MG63 (cell line): ENCODE data around the gene NRCAM. TPM values are rescaled to one million over a fixed set of nuclear protein-coding genes. Genes with fewer than 3 reads are reported as not detected.
"Not testable (repeated sequence)": the region's sequence is repeated elsewhere in the genome, so short reads cannot be mapped to it uniquely, and the experiment has no call there.

Experiments used
- DNase-seq: peaks from one replicate; pipeline ENCODE4 v3.0.0-alpha.2; 2020
- H3K27me3 ChIP-seq: fragments of 250-450 bp; sonication (Bioruptor Pico); 2 replicates; pipeline ENCODE4 v1.5.1; 2020; ENCODE audit warnings: mild to moderate bottlenecking, moderate library complexity
- H3K36me3 ChIP-seq: fragments of 250-450 bp; sonication (Bioruptor Pico); 2 replicates; pipeline ENCODE4 v1.5.1; 2020; ENCODE audit warnings: mild to moderate bottlenecking, moderate library complexity
- H3K4me3 ChIP-seq: fragments of 250-450 bp; sonication (Bioruptor Pico); 2 replicates; pipeline ENCODE4 v1.5.1; 2020; ENCODE audit warnings: mild to moderate bottlenecking, moderate library complexity
- H3K9me3 ChIP-seq: fragments of 250-450 bp; sonication (Bioruptor Pico); 2 replicates; pipeline ENCODE4 v1.5.1; 2020; ENCODE audit warnings: mild to moderate bottlenecking, moderate library complexity
- total RNA-seq: library from RNA; depleted of rRNA; stranded (reverse); fragments of >200 nt; shearing (Covaris generic); gene quantifications from 2 replicates; pipeline ENCODE4 v1.2.3, GENCODE V29; 2014; ENCODE audit warnings: low replicate concordance

NRCAM gene
- total RNA-seq, 1 experiment from 2014 or later = 0.79 TPM

DNA sequence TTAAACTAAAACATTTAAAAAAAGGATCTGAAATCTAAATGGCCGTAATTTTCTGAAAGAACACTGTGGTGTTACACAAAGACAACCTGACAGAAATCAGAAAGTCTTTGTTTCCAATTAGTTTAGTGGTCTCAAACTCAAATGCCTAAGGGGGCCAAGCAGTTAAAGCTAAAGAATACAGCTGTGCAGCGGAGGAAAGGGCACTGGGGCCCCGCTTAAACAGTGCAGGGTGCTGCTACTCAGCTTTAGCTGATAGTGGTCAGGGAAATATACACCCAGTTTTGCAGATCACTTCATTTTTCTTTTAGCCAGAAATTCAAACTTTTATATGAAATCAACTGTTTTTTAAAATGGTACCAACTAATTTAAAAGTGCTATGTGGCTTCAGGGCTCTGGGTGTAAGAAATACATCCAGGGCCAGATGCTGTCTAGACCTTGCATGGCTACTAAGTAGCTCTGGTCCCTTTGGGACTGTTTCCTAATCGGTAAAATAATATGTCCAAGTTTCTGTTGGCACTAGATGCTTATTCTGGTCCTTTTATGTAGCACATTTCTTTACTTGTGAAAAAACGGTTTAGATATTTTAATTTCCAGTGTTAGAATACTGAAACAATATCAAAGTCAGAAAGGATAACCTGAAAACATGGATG is 164.3 kb downstream of the NRCAM start:
- Histone ChIP-seq H3K4me3 (no peak overlapping the region), H3K36me3 (no peaks in the 10 kb centered on the region), H3K9me3 (no peaks in the 10 kb centered on the region), H3K27me3 (no peaks in the 10 kb centered on the region)
- no peak for DNase-seq

DNA sequence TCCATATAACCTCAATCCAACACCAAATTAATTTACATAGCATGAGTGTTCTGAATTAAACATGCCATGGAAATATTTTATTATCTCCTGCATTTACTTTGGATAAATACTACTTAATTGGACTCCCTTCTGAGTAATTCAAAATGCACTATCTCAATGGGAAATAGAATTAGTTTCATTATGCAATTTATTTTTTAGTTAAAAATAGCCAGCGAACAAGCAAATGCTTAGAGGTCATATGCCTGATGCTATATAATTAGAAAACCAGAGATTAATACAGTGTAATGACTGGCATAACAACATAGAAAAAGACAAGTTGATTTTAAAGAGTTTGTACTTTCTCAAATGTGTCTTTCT is 165.1 kb downstream of the NRCAM start:
- H3K9me3 ChIP-seq = no peaks in the 10 kb centered on the region
- H3K36me3 ChIP-seq = no peaks in the 10 kb centered on the region
- no peak for DNase-seq
- no peaks in the 10 kb centered on the region for H3K27me3 ChIP-seq
- no peak overlapping the region for H3K4me3 ChIP-seq

DNA sequence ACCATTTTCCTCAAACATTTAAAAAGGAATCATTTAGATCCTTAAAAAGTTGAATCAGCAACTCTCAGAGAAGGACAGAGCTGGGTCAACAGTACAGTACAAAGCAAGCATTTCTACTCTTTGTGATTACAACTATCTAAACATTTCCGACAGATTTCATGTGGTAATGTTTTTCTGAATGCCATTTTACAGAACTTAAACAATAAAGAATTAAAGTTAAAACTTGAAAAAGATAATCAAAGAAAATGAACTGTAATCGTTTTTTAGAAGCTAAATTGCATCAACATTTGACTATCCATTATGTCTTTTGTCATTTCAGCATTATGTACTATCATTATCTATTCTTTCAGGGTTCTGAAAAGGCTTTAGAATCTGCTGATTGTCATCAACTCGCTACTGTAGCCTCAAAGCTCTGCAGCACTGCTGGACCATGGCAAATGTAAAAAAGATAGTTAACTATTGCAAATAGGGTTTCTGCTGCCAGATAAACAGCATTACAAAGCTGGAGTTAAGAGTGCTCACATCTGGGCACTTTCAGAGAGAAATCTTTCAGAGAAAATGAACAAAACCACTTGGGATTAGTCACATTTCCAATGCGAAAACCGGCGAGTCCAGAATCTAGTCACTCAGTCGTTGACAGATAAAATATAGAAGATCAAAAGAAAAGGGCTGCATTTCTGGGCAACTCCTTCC is 165.6 kb downstream of the NRCAM start:
- no peak for DNase-seq
- H3K36me3 ChIP-seq = no peaks in the 10 kb centered on the region
- no peaks in the 10 kb centered on the region for H3K9me3 ChIP-seq
- H3K27me3 ChIP-seq = no peaks in the 10 kb centered on the region
- H3K4me3 ChIP-seq = no peak overlapping the region

DNA sequence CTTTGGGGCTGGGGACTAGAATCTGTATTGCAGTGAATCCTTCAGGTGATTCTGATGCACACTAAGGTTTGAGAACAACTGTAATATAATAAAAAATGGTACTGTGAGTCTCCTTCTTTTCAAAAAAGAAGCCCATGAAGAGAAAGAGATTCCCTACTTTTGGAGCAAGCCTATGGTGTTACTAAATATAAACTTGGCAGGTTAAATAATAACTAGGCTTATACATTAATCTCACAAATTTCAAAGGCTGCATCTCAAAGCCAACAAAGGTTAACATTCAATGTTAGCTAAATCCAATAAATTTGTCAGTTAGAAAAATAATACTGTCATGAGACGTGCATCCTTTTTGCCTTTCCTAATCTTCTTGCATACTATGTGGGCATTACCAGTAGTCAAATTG is 166.4 kb downstream of the NRCAM start:
- Histone ChIP-seq H3K9me3 (no peaks in the 10 kb centered on the region), H3K36me3 (no peaks in the 10 kb centered on the region), H3K4me3 (no peak overlapping the region), H3K27me3 (no peaks in the 10 kb centered on the region)
- DNase-seq = no peak

DNA sequence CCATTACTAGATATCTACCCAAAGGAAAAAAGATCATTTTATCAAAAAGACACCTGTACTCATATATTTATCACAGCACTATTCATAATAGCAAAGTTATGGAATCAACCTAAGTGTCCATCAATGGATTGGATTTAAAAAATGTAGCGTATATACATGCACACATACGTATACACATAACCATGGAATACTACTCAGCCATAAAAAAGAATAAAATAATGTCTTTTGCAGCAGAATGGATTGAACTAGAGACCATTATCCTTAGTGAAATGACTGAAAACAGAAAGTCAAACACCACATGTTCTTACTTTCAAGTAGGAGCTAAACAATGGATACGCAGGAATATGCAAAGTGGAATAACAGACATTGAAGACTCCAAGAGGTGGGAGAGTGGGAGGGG is 168.4 kb downstream of the NRCAM start:
- Histone ChIP-seq H3K27me3 (no peaks in the 10 kb centered on the region), H3K9me3 (no peaks in the 10 kb centered on the region), H3K4me3 (no peak overlapping the region), H3K36me3 (no peaks in the 10 kb centered on the region)
- no peak for DNase-seq

DNA sequence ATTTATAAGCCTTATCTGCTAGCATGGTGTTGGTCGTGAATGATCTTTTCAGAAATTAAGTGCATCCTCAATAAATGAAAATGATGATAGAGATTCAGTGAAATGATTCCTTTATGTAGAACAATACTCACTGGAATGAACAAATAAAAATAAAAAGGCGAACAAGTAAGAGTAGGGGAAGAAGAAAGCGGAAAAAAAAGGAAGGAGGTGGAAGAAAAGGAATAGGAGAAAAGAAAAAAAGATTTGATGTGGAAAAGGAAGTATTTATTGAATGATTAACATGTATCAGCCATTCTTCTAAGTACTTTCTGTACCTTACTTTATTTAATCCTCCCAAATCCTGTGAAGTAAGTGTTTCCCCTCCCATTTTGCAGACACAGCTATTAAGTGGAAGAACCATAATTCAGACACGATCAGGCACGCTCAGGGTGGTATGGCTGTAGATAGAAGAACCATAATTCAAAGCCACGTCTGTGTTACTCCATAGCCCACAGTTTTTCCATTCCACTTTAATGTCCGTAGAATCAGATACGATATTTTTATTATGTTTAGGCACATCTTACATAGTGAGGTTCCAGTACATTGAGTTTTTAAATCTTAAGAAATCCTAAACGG is 169.8 kb downstream of the NRCAM start:
- no peaks in the 10 kb centered on the region for H3K36me3 ChIP-seq
- H3K9me3 ChIP-seq = no peaks in the 10 kb centered on the region
- H3K4me3 ChIP-seq = no peak overlapping the region
- no peak for DNase-seq
- H3K27me3 ChIP-seq = no peaks in the 10 kb centered on the region

DNA sequence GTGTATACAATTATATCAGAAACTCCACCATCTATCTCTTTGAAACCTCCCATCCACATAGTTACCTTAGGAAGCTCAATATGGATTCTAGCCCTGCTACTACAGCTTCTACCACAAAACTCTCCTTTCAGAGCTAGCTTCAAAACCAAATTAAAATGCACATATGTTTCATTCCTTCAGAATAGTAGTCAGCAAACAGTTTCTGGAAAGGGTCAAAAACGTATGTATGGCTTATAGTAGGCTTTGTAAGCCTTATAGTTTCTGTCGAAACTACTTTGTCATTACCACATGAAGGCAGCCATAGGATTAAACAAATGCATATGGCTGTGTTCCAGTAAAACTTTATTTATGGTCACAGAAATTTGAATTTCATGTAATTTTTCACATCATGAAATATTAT is 170.5 kb downstream of the NRCAM start:
- no peaks in the 10 kb centered on the region for H3K9me3 ChIP-seq
- no peaks in the 10 kb centered on the region for H3K36me3 ChIP-seq
- H3K27me3 ChIP-seq = no peaks in the 10 kb centered on the region
- H3K4me3 ChIP-seq = no peak overlapping the region
- no peak for DNase-seq

DNA sequence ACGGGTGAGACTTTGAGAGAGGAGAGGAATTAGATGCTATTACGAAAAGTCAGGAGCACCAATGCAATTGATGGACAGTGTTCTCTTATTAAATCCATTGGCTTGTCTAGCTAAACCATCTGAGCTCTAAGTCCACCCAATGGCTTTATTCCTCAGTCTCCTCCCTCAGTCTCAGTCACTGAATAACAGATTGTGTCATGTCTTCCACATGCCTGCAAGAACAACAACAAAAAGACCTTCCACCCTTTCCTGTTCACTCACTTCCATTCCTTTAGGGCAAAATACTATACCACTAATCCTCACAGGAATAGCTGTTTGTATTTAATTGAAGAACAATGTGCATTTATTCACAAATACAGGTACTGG is 171.2 kb downstream of the NRCAM start:
- H3K27me3 ChIP-seq = no peaks in the 10 kb centered on the region
- H3K36me3 ChIP-seq = no peaks in the 10 kb centered on the region
- no peak for DNase-seq
- H3K9me3 ChIP-seq = no peaks in the 10 kb centered on the region
- H3K4me3 ChIP-seq = no peak overlapping the region

DNA sequence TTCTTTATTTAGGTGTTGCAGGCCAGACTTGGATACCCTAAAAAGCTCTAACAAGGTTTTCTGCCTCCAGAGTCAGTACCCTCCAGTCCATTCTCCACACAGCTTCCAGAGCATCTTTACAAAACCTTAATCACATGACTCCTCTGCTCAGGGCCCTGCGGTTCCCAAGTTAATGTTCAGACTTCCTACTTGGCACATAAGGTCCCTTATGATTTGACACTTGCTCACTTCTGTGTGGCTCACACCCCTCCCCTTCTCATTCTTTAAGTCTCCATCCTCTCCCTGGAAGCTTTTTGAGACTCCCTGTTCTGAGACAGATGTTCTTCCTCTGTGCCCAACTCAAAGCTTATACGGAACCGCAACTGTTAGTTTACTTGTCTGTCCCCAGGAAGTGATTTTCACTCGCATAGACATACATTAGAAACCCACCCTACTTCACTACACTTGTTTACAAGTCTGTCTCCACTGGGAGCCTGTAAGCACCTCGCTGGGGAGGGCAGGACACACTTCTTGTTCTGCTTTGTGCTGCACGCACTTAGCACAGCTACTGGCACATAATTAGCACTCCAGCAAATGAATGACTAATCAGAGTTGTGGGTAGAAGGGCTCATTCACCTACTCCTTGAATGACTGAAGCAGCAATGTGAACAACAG is 171.8 kb downstream of the NRCAM start:
- Histone ChIP-seq H3K4me3 (no peak overlapping the region), H3K36me3 (no peaks in the 10 kb centered on the region), H3K9me3 (no peaks in the 10 kb centered on the region), H3K27me3 (no peaks in the 10 kb centered on the region)
- DNase-seq = no peak

DNA sequence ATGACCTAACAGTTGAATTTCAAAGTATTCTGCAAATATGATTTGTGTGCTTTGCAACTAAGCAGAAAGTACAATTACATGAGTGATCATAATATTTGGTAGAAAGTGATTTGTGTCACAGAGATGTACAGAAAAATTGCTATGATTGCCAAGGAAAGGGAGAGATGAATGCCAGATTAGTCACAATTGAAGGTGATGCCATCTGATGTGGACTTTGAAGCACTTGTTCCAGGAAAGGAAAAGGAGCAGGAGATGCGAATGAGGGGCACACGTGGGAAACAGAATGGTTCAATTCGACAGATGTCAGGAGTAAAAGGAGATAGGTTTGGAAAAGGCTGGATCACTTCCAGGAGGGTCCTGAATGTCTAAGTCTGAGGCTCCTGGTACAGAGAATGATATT is 173.0 kb downstream of the NRCAM start:
- H3K27me3 ChIP-seq = no peaks in the 10 kb centered on the region
- H3K36me3 ChIP-seq = no peaks in the 10 kb centered on the region
- no peak overlapping the region for H3K4me3 ChIP-seq
- DNase-seq = no peak
- no peaks in the 10 kb centered on the region for H3K9me3 ChIP-seq

DNA sequence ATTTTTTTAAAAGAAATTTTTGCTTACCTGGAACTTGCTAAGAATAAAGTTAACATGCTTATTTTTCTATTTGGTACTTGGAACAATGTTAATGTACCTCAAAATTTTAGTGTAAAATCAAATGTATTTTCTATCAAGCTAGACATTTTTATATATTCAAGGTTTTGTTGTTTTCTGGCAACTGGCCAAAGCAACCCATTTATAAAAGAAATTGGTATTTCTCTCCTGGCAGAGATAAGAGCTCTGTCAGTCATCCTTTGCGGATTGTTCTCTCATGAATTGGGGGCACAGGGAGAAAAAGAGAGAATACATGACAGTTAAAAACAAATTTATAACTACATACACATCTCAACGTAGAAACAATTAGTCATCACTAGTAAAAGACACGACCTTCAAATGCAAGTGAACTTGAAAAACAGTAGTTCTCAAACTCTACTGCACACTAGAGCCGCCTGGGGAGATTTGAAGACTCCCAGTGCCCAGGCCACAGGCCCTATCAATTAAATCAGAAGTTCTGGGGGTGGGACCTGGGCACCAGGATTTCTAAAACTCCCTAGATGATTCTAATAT is 173.7 kb downstream of the NRCAM start:
- no peaks in the 10 kb centered on the region for H3K27me3 ChIP-seq
- H3K36me3 ChIP-seq = no peaks in the 10 kb centered on the region
- H3K4me3 ChIP-seq = no peak overlapping the region
- DNase-seq = no peak
- no peaks in the 10 kb centered on the region for H3K9me3 ChIP-seq

DNA sequence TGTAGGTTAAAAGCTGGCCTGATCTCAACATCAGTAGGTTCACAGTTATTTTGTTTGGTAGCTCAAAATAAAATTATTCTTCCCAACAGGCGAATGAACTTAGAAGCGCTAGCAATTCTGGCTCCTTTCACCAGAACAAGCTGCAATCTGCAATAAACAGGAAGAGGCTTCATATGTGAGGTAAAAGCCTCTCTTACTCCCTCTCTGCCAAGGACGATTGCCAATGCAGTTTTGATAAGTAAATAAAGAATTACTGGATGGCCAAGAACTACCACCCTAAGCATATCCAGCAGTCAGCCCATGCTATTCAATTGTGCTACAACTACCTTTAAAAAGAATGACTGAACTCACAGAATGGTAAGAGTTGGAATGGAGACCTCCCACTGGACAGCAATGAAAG is 176.1 kb downstream of the NRCAM start:
- Histone ChIP-seq H3K9me3 (no peaks in the 10 kb centered on the region), H3K4me3 (no peak overlapping the region), H3K27me3 (no peaks in the 10 kb centered on the region), H3K36me3 (no peaks in the 10 kb centered on the region)
- DNase-seq = peak; percentile 9

DNA sequence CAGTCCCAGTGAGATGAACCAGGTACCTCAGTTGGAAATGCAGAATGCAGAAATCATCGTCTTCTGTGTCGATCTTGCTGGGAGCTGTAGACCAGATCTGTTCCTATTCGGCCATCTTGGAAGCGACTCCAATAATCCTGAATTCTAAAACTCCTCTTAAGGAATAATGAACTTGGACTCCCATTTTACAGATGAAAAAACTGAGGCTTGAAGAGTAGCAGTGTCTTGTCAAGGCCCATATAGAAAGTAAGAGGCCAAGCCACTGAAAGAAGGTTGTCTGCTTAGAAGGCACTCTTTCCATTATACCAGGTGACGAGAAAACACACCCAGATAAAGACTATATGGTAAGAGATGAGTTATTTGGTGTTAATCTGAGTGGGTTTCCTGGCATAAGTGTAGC is 177.5 kb downstream of the NRCAM start:
- no peaks in the 10 kb centered on the region for H3K36me3 ChIP-seq
- H3K4me3 ChIP-seq = no peak overlapping the region
- H3K9me3 ChIP-seq = no peaks in the 10 kb centered on the region
- H3K27me3 ChIP-seq = no peaks in the 10 kb centered on the region
- no peak for DNase-seq

DNA sequence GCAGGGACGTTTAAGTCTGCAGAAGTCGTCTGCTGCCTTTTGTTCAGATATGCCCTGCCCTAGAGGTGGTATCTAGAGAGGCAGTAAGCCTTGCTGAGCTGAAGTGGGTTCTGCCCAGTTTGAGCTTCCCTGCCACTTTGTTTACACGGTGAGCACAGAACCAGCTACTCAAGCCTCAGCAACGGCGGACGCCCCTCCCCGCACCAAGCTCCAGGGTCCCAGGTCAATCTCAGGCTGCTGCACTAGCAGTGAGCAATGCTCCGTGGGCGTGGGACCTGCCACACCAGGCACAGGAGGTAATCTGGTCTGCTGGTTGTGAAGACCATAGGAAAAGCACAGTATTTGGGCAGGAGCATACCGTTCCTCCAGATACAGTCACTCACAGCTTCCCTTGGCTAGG is 178.0 kb downstream of the NRCAM start:
- no peaks in the 10 kb centered on the region for H3K36me3 ChIP-seq
- no peak overlapping the region for H3K4me3 ChIP-seq
- no peaks in the 10 kb centered on the region for H3K27me3 ChIP-seq
- no peak for DNase-seq
- no peaks in the 10 kb centered on the region for H3K9me3 ChIP-seq

DNA sequence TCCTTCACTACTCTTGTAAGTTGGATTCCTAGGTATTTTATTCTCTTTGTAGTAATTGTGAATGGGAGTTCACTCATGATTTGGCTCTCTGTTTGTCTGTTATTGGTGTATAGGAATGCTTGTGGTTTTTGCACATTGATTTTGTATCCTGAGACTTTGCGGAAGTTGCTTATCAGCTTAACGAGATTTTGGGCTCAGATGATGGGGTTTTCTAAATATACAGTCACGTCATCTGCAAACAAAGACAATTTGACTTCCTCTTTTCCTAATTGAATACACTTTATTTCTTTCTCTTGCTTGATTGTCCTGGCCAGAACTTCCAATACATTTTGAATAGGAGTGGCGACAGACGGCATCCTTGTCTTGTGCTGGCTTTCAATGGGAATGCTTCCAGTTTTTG is 181.8 kb downstream of the NRCAM start:
- H3K4me3 ChIP-seq, H3K27me3 ChIP-seq, DNase-seq, H3K36me3 ChIP-seq, H3K9me3 ChIP-seq: not testable (repeated sequence)

DNA sequence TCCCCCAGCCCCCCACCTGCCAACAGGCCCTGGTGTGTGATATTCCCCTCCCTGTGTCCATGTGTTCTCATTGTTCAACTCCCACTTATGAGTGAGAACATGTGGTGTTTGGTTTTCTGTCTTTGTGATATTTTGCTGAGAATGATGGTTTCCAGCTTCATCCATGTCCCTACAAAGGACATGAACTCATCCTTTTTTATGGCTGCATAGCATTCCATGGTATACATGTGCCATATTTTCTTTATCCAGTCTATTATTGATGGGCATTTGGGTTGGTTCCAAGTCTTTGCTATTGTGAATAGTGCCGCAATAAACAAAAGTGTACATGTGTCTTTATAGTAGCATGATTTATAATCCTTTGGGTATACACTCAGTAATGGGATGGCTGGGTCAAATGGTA is 183.3 kb downstream of the NRCAM start:
- not testable (repeated sequence) for H3K36me3 ChIP-seq, H3K27me3 ChIP-seq, H3K9me3 ChIP-seq, H3K4me3 ChIP-seq, DNase-seq

DNA sequence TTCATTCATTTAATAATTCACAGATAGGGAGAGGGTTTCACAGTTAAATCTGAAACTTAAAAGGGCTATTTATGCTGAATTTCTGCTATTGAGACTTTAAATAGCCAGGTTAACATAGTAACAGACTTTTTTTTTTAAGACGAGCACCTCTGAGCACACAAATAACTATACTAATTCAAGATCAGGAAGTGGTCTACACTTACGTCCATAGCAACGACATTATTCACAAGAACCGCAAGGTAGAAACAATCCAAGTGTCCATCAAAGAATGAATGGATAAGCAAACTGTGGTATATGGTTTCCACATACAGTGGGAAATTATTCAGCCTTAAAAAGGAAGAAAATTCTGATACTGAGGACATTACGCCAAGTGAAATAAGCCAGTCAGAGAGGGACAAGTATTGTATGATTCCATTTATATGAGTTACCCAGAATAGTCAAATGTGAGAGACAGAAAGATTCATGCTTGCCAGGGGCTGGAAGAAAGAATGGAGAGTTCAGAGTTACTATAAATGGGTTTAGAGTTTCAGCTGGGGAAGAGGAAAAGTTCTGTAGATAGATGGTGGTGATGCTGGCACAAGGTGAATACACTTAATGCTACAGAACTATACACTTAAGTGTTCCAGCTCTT is 185.7 kb downstream of the NRCAM start:
- no peak for DNase-seq
- Histone ChIP-seq H3K36me3 (no peaks in the 10 kb centered on the region), H3K9me3 (no peaks in the 10 kb centered on the region), H3K4me3 (no peak overlapping the region), H3K27me3 (no peaks in the 10 kb centered on the region)
